Spleen (tissue), 7 donors: ENCODE data around the gene PTPRN2.

Source experiments
- CTCF ChIP-seq, 11 experiments: fragments of 200-600 bp in 7 of 11; fragments of 450-650 bp in 4 of 11; sonication (generic) in 4 of 11; IDR thresholded peaks in 8 of 11; conservative IDR thresholded peaks in 3 of 11; 1 replicate in 7 of 11; 2 replicates in 4 of 11; pipeline versions ENCODE4 v1.4.0 to v1.8.0; 2016 to 2021; ENCODE audit warnings: antibody characterized with exemption in 11 of 11, inconsistent platforms in 4 of 11, mild to moderate bottlenecking in 1 of 11
- POLR2AphosphoS5 ChIP-seq, 3 donors: sonication (generic); formaldehyde crosslinking; IDR thresholded peaks; one replicate each; pipeline ENCODE4 v1.5.1; 2017; ENCODE audit warnings: antibody characterized with exemption in 3 of 3
- donor health status: DM: no; HTN: no; CAD: no; lungs with moderate emphysema.
- donor health status: DM: no; HTN: no; CAD: no.
- donor health status: DM: no; HTN: no; CAD: no.

GRCh38 chr7:158263110-158263963 is 324.3 kb downstream of the PTPRN2 start:
- TF ChIP-seq POLR2AphosphoS5 (IDR thresholded peaks at IDR 0.05) (no peak), CTCF (IDR thresholded peaks at IDR 0.05 in 8 of 11, conservative IDR thresholded peaks at IDR 0.05 in 3 of 11) (no peak)
